ENCODE results near the gene FBXL2. TPM values are rescaled to one million over a fixed set of nuclear protein-coding genes. Genes with fewer than 3 reads are reported as not detected.
"Not testable (repeated sequence)": the region's sequence is repeated elsewhere in the genome, so short reads cannot be mapped to it uniquely, and the experiment has no call there.

The FBXL2 gene
- total RNA-seq, 1 experiment from 2014 or later = 7.2 TPM

- peak overlapping the region; percentile 41 for H3K4me2 ChIP-seq (ENCODE audit: low read length)
- DNase-seq = peak; percentile 61
These were observed 149.5 kb downstream of the FBXL2 start for GRCh38 chr3:33426630-33427317.

GRCh38 chr3:33428734-33429133 lies 151.5 kb downstream of the FBXL2 start:
- intact Hi-C loops (cut with micrococcal nuclease) = no loop called here
- CTCF ChIA-PET = no interaction called here
- BruUV-seq (replicated peaks) = no TSS peak
- Histone ChIP-seq H3K4me2 (ENCODE audit: low read length) (no peak overlapping the region), H3K9ac (ENCODE audit: low read length) (no peak overlapping the region), H3K4me1 (ENCODE audit: insufficient read depth, low read length) (peaks cover 26% of the 10 kb centered on the region), H3K27me3 (ENCODE audit: low read length) (no peaks in the 10 kb centered on the region), H3K27ac (ENCODE audit: low read length) (no peak overlapping the region), H3K4me3 (ENCODE audit: low read length) (no peak overlapping the region), H3K79me2 (ENCODE audit: low read length) (peaks cover 99% of the 10 kb centered on the region), H3K9me2 (replicated peaks; ENCODE audit: low read length) (no peaks in the 10 kb centered on the region), H3K9me3 (ENCODE audit: low read length) (no peaks in the 10 kb centered on the region), H2AFZ (ENCODE audit: low read length) (no peak overlapping the region), H4K20me1 (ENCODE audit: low read length) (peaks cover 51% of the 10 kb centered on the region; the same call in 1 of the 2 replicates), H3K36me3 (ENCODE audit: low read depth, low read length) (peaks cover 9% of the 10 kb centered on the region; the same call in 1 of the 2 replicates), H3F3A (ENCODE audit: low read length, unreplicated experiment) (no peaks in the 10 kb centered on the region)
- TF ChIP-seq CTCF (conservative IDR thresholded peaks at IDR 0.05; ENCODE audit: low read depth, low read length) = no peak
- TF ChIP-seq EZH2phosphoT487 (IDR thresholded peaks at IDR 0.05; ENCODE audit: borderline replicate concordance, low read length) = no peak
- TF ChIP-seq EZH2 (IDR thresholded peaks at IDR 0.05; ENCODE audit: low read length, unreplicated experiment) = no peak
- no peak for ATAC-seq
- POLR2A ChIA-PET (ENCODE audit: unreplicated experiment) = no interaction called here
- no peak for DNase-seq

More at GRCh38 chr3:33426630-33427317, 149.5 kb downstream of the FBXL2 start:
- Histone ChIP-seq H2AFZ (ENCODE audit: low read length) (no peak overlapping the region), H4K20me1 (ENCODE audit: low read length) (peaks cover 44% of the 10 kb centered on the region; the same call in 1 of the 2 replicates), H3K36me3 (ENCODE audit: low read depth, low read length) (peaks cover 14% of the 10 kb centered on the region; the same call in 1 of the 2 replicates), H3F3A (ENCODE audit: low read length, unreplicated experiment) (no peaks in the 10 kb centered on the region), H3K27me3 (ENCODE audit: low read length) (no peaks in the 10 kb centered on the region), H3K27ac (ENCODE audit: low read length) (peak overlapping the region; percentile 46), H3K9me2 (replicated peaks; ENCODE audit: low read length) (no peaks in the 10 kb centered on the region), H3K9me3 (ENCODE audit: low read length) (no peaks in the 10 kb centered on the region), H3K9ac (ENCODE audit: low read length) (no peak overlapping the region), H3K4me1 (ENCODE audit: insufficient read depth, low read length) (peaks cover 24% of the 10 kb centered on the region), H3K79me2 (ENCODE audit: low read length) (peaks cover 93% of the 10 kb centered on the region), H3K4me3 (ENCODE audit: low read length) (no peak overlapping the region)
- BruUV-seq (replicated peaks) = no TSS peak
- intact Hi-C loops (cut with micrococcal nuclease) = no loop called here
- CTCF ChIA-PET = no interaction called here
- peak; percentile 65 for ATAC-seq
- POLR2A ChIA-PET (ENCODE audit: unreplicated experiment) = no interaction called here
- TF ChIP-seq EZH2 (IDR thresholded peaks at IDR 0.05; ENCODE audit: low read length, unreplicated experiment) (no peak), CTCF (conservative IDR thresholded peaks at IDR 0.05; ENCODE audit: low read depth, low read length) (no peak)

DNA sequence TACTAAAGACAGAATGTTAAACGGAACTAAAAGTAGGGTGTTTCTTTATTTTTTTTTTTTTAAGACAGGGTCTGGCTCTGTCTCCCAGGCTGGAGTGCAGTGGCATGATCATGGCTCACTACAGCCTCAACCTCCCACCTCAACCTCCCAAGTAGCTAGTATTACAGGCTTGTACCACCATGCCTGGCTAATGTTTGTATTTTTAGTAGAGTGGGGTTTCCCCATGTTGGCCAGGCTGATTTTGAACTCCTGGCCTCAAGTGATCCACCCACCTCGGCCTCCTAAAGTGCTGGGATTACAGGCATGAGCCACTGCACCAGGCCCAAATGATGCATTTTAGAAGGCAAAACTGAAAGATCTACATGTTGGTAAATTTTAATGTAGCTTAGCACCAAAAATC lies 152.1 kb downstream of the FBXL2 start:
- peaks cover 57% of the 10 kb centered on the region for H4K20me1 ChIP-seq (ENCODE audit: low read length)
- BruUV-seq (replicated peaks); ATAC-seq; H3K4me3 ChIP-seq (ENCODE audit: low read length); H2AFZ ChIP-seq (ENCODE audit: low read length); H3K4me2 ChIP-seq (ENCODE audit: low read length); intact Hi-C loops (cut with micrococcal nuclease); CTCF ChIA-PET; H3F3A ChIP-seq (ENCODE audit: low read length, unreplicated experiment); H3K9me3 ChIP-seq (ENCODE audit: low read length); H3K36me3 ChIP-seq (ENCODE audit: low read depth, low read length); DNase-seq; POLR2A ChIA-PET (ENCODE audit: unreplicated experiment); H3K9me2 ChIP-seq (replicated peaks; ENCODE audit: low read length); H3K27me3 ChIP-seq (ENCODE audit: low read length); H3K9ac ChIP-seq (ENCODE audit: low read length); H3K27ac ChIP-seq (ENCODE audit: low read length): not testable (repeated sequence)
- peaks cover 30% of the 10 kb centered on the region for H3K4me1 ChIP-seq (ENCODE audit: insufficient read depth, low read length)
- peaks cover 99% of the 10 kb centered on the region for H3K79me2 ChIP-seq (ENCODE audit: low read length)
